OCI-LY1 (cell line): ENCODE data around the gene MPRIP.

Experiments used
- H2AFZ ChIP-seq: fragments of 200-600 bp; sonication (generic), shearing (Covaris generic); 2 replicates; pipeline ENCODE4 v1.6.0; 2014; ENCODE audit warnings: antibody characterized with exemption, mild to moderate bottlenecking, low read length
- H3F3A ChIP-seq: fragments of 200-600 bp; sonication (generic), shearing (Covaris generic); 2 replicates; pipeline ENCODE4 v1.6.0; 2014; ENCODE audit warnings: mild to moderate bottlenecking, antibody characterized with exemption, low read length, moderate library complexity; ENCODE audit not compliant: insufficient read depth
- H3K27ac ChIP-seq: fragments of 200-600 bp; sonication (generic); 2 replicates; pipeline ENCODE4 v1.5.1; 2014; ENCODE audit warnings: low read length, mixed run types, mild to moderate bottlenecking, low read depth; ENCODE audit not compliant: poor library complexity, severe bottlenecking
- H3K27me3 ChIP-seq: fragments of 200-600 bp; sonication (generic); 2 replicates; pipeline ENCODE4 v1.6.0; 2014; ENCODE audit warnings: antibody characterized with exemption, mild to moderate bottlenecking, low read length, moderate library complexity; ENCODE audit not compliant: insufficient read depth
- H3K36me3 ChIP-seq: fragments of 200-600 bp; sonication (generic); 2 replicates; pipeline ENCODE4 v1.6.1; 2014; ENCODE audit warnings: mild to moderate bottlenecking, antibody characterized with exemption, low read length, moderate library complexity, mixed read lengths; ENCODE audit not compliant: insufficient read depth
- H3K4me1 ChIP-seq: fragments of 200-600 bp; sonication (generic); 2 replicates; pipeline ENCODE4 v1.5.1; 2014; ENCODE audit warnings: mild to moderate bottlenecking, low read length, moderate library complexity; ENCODE audit not compliant: insufficient read depth, severe bottlenecking
- H3K4me2 ChIP-seq: fragments of 200-600 bp; sonication (generic), shearing (Covaris generic); 2 replicates; pipeline ENCODE4 v1.6.1; 2014; ENCODE audit warnings: low read length
- H3K4me3 ChIP-seq: fragments of 200-600 bp; sonication (generic); 2 replicates; pipeline ENCODE4 v1.5.1; 2014; ENCODE audit warnings: low read length, low read depth, mild to moderate bottlenecking, mixed read lengths; ENCODE audit not compliant: poor library complexity, severe bottlenecking
- H3K79me2 ChIP-seq: fragments of 200-600 bp; shearing (Covaris generic); 2 replicates; pipeline ENCODE4 v1.6.1; 2016; ENCODE audit warnings: mixed run types, low read length, mixed read lengths; ENCODE audit not compliant: insufficient read depth
- H3K9ac ChIP-seq: fragments of 200-600 bp; sonication (generic), shearing (Covaris generic); 2 replicates; pipeline ENCODE4 v1.6.1; 2014; ENCODE audit warnings: mild to moderate bottlenecking, low read length, mixed read lengths
- H3K9me2 ChIP-seq: fragments of 200-600 bp; sonication (generic), shearing (Covaris generic); 2 replicates; pipeline ENCODE4 v1.6.1; 2014; ENCODE audit warnings: low read depth, mild to moderate bottlenecking, low read length, mixed read lengths
- H3K9me3 ChIP-seq: fragments of 200-600 bp; shearing (Covaris generic); 2 replicates; pipeline ENCODE4 v1.6.1; 2014; ENCODE audit warnings: low read length, mixed read lengths
- H4K20me1 ChIP-seq: fragments of 200-600 bp; sonication (generic), shearing (Covaris generic); 2 replicates; pipeline ENCODE4 v1.6.0; 2016; ENCODE audit warnings: mild to moderate bottlenecking, low read length; ENCODE audit not compliant: insufficient read depth
- EZH2 ChIP-seq: fragments of 200-600 bp; sonication (generic), shearing (Covaris generic); IDR thresholded peaks from 2 replicates; pipeline ENCODE4 v1.8.0; 2017; ENCODE audit warnings: borderline replicate concordance, mixed run types, mild to moderate bottlenecking, antibody characterized with exemption, low read length, moderate library complexity, mixed read lengths
- TF ChIP-seq, protein P1 (sequence below): fragments of 200-600 bp; sonication (generic), shearing (Covaris generic); IDR thresholded peaks from 2 replicates; pipeline ENCODE4 v1.5.1; 2017; ENCODE audit warnings: mild to moderate bottlenecking, antibody characterized with exemption, low read length, moderate library complexity, mixed read lengths

Gene MPRIP

DNA sequence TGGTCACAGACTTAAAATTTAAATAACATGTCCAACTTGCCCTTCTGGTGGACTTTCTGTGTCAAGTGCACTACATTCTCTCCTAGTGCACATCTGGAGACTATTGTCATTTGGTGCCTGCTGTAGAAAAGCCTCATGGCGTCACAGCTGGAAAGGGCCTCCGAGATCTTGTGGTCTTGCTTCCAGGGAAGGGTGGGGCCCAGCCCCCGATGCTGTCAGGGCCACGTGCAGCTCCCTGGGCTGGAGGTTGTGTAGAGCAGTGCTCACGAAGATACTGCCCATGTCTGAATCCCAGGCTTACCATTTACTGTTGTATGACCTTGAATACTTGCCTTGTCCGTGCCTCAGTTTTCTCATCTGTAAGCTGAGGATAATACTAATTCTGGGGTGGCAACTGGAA, 6.8 kb upstream of the MPRIP start:
- no peaks in the 10 kb centered on the region for H3F3A ChIP-seq
- H3K79me2 ChIP-seq: no peaks in the 10 kb centered on the region
- TF ChIP-seq EZH2: no peak
- TF ChIP-seq, protein P1, sequence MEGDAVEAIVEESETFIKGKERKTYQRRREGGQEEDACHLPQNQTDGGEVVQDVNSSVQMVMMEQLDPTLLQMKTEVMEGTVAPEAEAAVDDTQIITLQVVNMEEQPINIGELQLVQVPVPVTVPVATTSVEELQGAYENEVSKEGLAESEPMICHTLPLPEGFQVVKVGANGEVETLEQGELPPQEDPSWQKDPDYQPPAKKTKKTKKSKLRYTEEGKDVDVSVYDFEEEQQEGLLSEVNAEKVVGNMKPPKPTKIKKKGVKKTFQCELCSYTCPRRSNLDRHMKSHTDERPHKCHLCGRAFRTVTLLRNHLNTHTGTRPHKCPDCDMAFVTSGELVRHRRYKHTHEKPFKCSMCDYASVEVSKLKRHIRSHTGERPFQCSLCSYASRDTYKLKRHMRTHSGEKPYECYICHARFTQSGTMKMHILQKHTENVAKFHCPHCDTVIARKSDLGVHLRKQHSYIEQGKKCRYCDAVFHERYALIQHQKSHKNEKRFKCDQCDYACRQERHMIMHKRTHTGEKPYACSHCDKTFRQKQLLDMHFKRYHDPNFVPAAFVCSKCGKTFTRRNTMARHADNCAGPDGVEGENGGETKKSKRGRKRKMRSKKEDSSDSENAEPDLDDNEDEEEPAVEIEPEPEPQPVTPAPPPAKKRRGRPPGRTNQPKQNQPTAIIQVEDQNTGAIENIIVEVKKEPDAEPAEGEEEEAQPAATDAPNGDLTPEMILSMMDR: no peak
- no peak overlapping the region for H2AFZ ChIP-seq
- no peaks in the 10 kb centered on the region for H3K9me3 ChIP-seq
- no peak overlapping the region for H3K27ac ChIP-seq
- H3K4me3 ChIP-seq: no peak overlapping the region
- H4K20me1 ChIP-seq: no peaks in the 10 kb centered on the region
- no peak overlapping the region for H3K9ac ChIP-seq
- no peaks in the 10 kb centered on the region for H3K36me3 ChIP-seq
- no peaks in the 10 kb centered on the region for H3K27me3 ChIP-seq
- H3K4me1 ChIP-seq: peaks cover 6% of the 10 kb centered on the region
- H3K4me2 ChIP-seq: no peak overlapping the region
- no peaks in the 10 kb centered on the region for H3K9me2 ChIP-seq

DNA sequence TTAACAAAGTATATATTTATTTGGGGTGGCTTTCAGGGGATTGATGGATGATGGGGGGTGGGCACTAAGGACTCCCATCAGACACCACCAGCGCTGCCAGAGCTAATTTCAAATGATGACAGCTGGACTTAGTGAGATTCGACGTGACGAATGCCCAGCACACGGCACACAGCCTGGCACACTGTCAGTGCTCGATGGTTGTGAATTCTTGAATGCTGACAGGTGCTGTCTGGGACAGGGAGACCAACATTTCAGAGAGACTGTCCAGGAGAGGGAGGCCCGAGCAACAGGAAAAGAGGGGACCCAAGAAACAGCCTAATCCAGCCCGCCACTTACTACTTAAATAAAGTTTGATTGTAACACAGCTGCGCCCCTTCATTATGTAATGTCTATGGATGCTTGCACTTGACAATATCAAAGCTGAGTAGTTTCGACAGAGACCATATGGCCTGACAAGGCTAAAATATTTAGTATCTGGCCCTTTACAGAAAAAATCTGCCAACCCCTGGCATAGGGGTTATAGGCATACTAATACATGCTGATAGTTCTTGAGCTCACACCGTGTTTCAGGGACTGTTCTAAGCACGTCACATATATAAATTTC, 6.2 kb upstream of the MPRIP start:
- Histone ChIP-seq H3K27ac (no peak overlapping the region), H3F3A (no peaks in the 10 kb centered on the region), H3K27me3 (no peaks in the 10 kb centered on the region), H3K4me1 (peaks cover 7% of the 10 kb centered on the region), H3K9me3 (no peaks in the 10 kb centered on the region), H3K9ac (no peak overlapping the region), H3K9me2 (no peaks in the 10 kb centered on the region), H3K79me2 (no peaks in the 10 kb centered on the region), H3K4me3 (no peak overlapping the region), H3K36me3 (no peaks in the 10 kb centered on the region), H2AFZ (no peak overlapping the region), H3K4me2 (no peak overlapping the region), H4K20me1 (no peaks in the 10 kb centered on the region)
- no peak for TF ChIP-seq EZH2
- TF ChIP-seq, protein P1: no peak

DNA sequence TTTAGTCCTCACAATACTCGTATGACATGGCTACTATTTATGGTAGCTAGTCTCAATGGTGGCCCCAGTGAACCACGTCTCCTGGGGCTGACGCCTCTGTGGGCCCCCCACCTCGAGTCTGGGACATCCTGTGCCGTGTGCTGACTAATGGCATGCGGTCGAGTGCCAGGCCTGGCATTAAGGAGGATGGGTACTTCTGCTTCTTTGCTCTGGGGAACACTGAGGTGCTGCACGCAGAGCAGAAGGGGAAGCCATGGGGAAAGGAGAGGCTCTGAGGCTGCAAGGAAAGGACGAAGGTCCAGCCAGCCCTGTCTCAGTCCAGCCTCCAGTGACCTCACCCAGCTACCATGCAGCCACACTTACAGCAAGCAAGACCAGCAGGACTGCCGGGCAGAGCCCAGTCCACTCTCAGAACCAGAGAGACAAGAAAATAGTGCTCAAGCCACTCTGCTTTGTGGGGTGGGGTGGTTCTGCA, 5.7 kb upstream of the MPRIP start:
- TF ChIP-seq, protein P1: no peak
- TF ChIP-seq EZH2: no peak
- Histone ChIP-seq H3K4me2 (no peak overlapping the region), H3K79me2 (no peaks in the 10 kb centered on the region), H3K9me3 (no peaks in the 10 kb centered on the region), H3K27me3 (no peaks in the 10 kb centered on the region), H3K4me3 (no peak overlapping the region), H2AFZ (no peak overlapping the region), H3K27ac (no peak overlapping the region), H3K9ac (no peak overlapping the region), H3K9me2 (no peaks in the 10 kb centered on the region), H4K20me1 (no peaks in the 10 kb centered on the region), H3F3A (no peaks in the 10 kb centered on the region), H3K4me1 (peaks cover 13% of the 10 kb centered on the region), H3K36me3 (no peaks in the 10 kb centered on the region)
